Activated T-helper 1 cell treated with anti-CD3 and anti-CD28 coated beads, Interleukin-2, amount 50 U/mL, for 16 hours (primary cell): ENCODE measurements around the gene GID8.

ENCODE experiments used
- DNase-seq, 2 donors: peaks; one replicate each; pipeline ENCODE4 v3.0.0-alpha.2; 2020; ENCODE audit warnings: low read depth in 1 of 2, low spot score in 1 of 2

Gene GID8

DNA sequence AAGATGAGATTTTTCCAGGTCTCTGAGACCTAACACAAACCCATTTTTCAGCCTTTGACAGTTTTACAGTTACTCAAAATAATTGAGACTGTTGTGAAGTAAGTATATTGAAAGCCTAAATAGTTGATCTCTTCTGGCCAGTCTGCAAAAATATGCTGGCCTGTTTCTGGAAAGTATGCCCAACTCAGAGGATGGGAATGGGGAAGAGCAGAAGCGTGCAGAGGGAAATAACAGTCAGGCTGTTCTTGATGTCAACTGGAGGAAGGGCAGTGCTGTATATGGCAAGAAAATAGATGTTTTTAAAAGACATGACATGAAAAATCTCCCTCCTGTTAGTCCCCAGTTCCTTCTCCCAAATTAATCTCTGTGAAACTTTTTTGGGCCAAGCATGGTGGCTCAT lies 3.8 kb downstream of the GID8 start:
- DNase-seq, result no peak

DNA sequence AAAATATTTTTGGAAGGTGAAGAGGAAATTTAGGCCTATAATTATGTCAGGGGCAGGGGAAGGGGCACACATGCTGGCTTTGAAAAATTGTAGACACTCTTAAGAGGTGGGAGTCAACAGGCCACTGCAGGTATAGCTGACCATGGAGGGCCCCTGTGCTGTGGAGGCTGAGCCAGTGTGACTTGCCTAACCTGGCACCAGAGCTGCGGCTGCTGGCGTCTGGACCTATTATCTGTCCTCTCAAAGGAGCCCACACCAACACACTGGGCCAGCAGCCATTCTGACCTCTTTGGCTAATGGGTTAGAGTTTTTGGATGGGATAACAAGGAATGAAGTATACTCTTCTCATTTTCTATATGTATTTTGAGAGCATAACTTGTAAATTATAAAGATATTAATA lies 4.5 kb downstream of the GID8 start:
- DNase-seq, result no peak

DNA sequence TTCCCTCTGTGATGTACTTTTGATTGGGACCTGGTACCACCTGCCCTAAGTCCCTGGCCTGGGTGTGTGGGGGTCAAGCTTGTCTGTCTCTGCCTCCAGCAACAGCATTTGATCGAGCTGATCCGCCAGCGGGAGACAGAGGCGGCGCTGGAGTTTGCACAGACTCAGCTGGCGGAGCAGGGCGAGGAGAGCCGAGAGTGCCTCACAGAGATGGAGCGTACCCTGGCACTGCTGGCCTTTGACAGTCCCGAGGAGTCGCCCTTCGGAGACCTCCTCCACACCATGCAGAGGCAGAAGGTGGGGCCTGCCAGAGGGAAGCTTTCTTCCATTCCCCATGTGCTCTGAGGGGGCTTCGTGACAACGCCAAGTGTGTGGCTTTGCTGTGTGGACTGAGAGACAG lies 5.4 kb downstream of the GID8 start:
- no peak for DNase-seq

DNA sequence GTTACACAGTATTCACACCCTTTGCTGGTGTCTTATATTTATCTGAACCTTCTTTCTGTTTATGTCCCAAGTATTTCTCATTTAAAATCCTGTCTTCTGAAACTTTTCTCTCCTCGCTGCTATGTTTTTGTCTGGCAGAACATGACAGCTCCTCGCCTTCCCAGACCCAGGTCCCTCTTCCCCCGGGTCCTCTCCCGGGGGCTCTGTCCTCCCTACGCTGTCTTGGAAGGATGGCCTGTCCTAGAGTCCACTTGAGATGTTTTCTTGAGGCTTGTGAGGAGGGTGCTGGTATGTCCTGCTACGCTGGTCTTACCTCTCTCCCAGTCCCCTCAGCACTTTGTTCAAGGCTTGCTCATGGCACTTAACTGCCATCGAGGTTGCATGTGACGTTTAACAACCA lies 6.2 kb downstream of the GID8 start:
- DNase-seq, result no peak

DNA sequence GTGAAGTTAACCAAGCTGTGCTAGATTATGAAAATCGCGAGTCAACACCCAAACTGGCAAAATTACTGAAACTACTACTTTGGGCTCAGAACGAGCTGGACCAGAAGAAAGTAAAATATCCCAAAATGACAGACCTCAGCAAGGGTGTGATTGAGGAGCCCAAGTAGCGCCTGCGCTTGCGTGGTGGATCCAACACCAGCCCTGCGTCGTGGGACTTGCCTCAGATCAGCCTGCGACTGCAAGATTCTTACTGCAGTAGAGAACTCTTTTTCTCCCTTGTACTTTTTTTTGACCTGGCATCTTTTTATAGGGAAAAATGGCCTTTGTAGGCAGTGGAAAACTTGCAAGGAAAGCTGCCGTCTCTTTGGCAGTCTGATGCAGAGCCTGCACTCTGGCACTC lies 6.8 kb downstream of the GID8 start:
- DNase-seq, result no peak

DNA sequence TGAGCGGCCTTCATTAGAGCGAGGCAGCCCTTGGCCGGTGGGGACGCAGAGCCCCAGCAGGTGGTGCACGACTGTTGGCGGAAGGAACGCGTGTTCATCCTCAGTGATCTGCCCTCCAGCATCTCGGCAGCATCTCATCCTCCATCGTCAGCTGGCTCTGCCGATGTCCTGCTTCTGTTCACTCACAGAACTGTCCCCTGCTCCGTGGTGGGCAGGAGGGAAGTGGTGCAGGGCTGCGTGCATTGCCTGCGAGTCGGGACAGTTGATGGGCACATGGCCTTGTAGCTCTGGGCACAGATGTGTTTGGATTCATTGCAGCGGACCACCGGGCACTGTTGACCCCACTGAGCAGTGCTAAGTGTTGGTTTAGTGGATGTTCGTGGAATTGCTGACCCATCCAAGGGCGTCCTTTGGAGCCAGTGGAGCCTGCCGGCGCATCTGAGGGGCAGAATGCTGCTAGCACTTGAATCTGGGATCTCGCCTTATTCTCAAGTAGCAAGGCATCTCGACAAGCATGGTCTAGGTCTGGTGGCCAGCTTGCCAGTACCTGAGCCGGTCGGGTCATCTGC lies 7.9 kb downstream of the GID8 start:
- no peak for DNase-seq

DNA sequence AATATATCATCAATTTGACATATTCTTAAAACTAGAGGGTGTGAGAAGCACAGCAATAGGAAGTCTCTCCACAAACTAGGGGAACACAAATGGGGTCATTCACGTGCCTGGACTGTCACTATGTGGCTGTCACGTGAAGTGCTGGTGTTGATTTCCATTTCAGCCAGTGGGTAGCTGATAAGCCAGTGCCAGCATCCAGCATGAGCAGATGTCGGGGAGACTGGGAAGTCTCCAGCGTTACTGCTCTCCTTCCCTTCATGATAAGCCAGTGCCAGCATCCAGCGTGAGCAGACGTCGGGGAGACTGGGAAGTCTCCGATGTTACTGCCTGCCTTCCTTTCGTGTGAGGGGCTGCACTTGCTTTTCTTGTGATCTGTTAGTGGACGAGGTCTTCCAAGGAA lies 9.0 kb downstream of the GID8 start:
- DNase-seq, result no peak

DNA sequence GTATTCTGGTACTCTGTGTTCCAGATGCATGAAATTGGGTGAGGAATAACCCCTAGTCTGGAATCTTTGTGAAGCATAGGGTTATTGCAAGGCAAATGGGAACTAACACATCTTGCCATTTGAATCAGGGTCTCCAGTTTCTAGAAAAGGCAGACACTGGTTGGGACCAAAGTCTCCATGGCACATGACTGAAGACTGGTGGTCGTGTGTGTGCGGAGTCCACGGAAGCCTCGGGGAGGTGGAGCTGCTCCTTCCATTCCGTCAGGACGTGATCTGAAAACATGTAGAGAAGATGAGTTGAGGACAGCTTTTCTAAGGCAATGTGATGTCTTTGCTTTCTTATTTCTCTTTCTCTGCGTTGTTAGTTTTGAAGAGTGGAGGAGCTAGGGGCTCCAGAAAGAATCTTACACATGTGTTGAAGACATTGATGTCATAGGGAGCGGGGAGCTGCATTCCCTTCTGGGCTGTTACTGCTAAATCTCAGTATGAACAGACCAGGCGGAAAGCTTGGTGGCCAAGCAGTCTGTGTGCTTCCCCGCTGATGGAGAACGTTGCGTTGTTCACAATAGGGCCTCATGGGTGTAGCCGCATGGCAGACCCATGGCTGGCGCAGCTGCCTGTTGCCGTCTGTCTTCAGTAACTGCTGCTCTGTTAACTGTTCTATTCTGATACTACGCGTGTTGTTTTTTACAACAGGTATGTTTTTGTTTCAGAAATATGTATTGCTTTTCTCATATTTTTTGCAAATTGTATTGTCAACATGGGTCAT lies 9.8 kb downstream of the GID8 start:
- DNase-seq, result no peak

DNA sequence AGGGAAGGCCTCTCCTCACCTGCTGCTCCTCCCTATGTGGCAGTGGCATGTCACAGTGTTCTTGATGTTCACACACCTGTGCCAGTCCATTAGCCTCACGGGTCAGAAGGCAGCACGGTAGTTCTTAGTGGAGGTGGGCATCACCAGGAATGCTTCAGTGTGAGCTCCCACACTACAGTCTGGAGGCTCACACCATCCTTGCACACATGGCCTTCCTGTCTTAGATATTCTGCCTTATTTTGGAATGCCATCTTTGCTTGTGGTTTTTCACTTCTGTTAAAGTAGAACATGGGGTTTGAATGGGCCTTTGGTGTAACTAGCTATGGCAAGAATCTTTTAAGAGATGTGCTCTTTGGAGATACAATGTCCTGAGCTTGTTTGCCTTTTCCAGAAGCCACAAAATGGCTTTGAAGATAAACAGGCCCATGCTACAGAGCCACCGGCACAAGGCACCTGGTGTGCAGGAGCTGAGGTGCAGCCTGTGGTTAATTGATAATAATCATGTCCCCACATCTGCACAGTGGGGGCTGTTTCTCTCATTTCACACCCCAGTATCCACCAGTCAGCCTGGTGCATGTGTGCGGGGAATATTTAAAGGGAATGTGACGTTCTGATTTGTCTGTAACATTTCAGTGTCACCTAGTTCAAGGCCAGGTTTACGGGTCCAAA lies 11.3 kb downstream of the GID8 start:
- no peak for DNase-seq

DNA sequence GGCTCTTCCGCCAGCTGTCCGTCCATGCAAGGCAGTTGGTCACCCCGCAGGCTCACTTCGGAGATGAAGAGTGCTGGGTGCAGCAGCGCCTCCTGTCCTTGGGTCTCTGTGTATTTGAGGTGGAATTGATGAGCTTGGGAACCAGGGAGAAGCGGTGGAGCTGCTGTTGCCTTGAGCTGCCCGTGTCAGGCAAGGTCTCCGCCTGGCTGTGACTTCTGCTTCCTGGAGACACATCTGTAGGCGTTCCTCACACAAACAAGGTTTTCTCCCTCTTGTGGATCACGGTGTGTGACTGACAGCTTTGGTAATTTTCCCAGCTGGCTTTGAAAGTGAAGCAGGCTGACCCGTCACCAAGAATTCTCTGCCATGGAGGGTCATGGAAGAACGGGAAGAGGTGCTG lies 12.0 kb downstream of the GID8 start:
- DNase-seq, result no peak

DNA sequence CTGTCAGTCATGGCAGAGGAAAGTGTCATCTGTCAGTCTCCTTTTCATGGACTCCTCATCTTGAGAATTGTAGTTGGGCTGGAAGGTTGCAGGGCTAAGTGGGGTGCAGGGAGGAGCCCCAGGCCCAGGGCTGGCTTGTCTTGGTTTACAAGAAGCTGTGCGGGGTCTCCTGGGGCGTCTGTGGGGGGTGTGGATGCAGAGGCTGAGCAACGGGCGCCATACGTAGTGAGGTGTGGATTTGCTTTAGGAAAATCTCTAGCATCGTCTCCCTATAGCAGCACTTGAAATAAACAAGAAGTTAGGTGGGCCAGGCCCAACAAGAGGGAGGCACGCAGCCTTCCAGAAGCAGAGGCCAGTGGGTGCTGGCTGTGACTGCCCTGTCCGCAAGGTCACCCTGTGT lies 12.8 kb downstream of the GID8 start:
- no peak for DNase-seq

DNA sequence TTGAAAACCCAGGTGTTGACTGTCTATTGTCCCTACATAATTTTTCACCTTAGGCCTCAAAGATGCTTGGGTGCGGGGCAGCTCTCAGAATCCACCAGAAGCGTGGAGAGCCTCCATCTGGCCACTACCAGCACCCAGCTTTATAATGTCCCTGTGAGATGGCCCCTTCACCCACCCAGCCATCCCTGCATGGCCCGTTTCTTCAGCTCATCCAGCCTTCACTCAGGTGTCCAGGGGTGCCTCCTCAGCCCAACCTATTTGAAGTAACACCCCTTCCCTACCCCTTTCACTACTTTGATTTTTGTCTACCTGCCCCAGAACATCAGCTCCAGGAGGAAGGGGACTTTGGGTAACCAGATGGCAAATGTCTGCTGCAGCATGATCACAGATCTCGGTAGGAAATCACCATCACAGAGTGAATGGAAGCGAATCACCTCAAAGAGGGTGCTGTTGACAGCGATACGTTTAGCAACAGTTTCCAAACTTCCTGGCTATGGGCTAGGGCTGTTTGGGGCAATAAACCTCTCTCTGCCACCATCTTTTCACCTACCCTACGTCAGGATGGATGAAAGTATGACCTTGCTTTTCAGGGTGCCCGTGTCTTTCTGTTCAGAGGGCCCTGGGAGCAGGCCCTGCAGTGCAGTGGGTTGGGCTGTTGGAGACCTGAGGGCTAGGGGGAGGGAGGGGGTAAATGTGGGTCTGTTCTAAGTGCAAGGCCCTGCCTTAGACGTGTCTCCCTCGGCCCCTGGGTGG lies 13.4 kb downstream of the GID8 start:
- DNase-seq, result no peak

DNA sequence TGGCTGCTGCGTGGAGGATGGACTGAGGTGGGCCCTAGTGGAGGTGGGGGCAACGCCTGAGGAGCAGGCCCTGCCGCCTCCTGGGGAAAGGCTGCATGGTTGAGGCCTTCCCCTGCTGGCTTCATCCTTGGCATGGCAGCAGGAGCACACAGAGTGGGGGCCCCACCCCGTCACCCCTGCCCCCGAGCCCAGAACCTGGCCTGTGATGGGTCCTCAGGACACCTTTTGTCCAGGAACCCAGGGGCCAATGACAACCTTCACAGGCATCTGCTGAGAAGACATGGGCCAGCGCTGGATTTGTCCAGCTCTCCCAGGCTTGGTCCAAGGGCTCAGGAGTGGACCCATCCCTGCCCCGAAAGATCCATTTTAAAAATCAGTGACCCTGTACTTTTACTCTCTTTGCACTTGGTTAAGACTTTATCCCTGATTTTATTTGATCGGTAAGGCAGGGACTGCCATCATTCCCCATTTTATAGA lies 14.0 kb downstream of the GID8 start:
- DNase-seq, result no peak

DNA sequence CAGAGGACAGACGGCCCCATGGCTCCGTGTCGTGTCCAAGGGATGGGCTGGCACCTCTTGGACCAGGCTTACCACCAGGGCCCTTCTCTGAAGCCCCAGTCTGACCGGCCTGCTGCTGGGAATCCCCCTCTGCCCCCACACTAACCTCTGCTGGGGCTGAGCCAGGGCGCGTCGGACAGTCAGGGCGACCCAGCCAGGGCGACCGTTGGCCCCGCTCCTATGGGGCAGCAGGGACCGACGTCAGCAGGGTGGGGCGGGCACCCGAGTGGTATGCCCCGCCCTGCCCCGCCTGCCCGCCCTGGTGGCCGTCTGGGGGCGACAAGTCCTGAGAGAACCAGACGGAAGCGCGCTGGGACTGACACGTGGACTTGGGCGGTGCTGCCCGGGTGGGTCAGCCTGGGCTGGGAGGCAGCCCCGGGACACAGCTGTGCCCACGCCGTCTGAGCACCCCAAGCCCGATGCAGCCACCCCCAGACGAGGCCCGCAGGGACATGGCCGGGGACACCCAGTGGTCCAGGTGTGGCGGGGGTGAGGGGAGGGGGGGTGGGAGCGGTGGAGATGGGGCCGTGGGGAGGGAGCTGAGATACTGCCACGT lies 14.5 kb downstream of the GID8 start, which contains the start of gene SLC17A9:
TSS of gene SLC17A9 (plus strand) at position 337 of the 595 bp plus-strand sequence. CDS start at position 459, 122 bp downstream.
- DNase-seq, result no peak

DNA sequence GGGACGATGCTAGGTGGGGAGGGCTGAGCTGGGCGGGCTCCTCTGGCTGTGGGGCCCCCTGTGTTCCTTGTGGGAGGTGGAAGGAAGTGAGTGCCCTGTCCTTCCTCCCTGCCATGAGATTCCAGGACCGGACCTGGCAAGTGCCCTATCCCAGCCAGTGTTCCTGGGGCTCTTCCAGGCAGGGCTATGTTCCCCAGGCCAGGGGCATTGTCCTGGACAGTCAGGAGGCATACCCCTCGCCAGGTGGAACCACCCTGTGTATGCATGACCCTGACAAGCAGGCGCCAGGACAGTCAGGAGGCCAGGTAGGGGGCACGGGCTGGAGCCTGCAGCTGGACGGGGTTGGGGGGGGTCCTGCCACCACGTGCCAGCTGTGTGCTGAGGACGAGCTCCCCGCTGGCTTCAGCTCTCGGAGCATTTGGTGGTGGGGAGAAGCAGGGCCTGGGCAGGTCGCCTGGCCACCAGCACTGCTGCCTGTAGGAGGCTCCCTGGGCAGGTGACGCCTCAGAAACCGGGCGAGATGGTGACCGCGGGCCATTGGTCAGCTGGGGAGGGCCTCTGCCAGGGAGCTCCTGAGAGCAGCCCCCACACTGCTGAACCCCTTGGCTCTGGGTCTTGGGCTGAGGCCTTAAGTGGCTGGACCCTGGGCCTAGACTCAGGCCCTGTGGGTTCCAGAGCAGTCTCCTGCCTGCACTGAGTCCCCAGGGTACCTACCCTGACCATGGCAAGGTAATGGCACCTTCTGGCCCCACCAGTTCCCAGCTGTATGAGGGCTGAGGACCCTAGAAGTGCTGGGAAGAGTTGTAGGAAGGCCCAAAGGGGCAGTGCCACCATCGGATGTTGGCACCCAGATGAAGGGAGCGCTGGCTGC lies 15.3 kb downstream of the GID8 start:
- no peak for DNase-seq

DNA sequence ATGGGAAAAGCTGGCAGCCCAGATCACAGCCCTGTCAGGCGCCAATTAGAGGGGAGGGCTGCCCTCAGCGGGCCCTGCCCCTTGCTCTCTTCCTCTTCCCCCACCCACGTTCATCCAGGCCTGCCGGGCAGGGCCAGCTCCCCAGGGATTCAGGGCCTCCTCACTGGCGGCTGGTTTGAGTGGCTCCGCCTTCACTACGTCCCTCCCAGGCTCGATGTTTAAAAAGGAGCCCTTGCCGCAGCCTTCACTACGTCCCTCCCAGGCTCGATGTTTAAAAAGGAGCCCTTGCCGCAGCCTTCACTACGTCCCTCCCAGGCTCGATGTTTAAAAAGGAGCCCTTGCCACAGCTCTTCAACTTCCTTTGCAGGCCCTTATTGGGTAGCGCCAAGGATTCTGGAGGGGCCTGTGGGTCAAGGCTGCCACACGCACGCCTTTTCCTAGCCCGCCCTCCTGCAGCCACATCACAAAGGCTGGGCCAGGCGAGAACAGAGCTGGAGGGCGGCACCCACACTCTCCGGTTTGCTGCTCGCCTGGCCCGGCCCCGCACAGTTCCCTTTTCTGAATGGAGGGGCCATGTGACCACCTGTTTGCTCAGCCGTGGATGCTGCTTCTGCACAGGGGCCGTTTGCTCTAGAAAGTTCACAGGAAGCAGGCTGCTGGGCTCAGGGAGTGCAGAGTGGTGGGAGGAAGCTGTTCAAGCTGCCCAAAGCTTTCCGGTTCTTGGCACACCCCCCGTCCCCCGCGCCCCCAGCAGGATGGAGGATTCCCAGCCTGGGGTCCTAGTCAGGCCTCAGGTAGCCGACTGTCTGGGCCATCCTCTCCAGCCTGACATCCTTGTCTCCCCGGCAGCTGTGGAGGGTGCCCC lies 16.1 kb downstream of the GID8 start:
- DNase-seq, result peak; percentile 24 to 53

DNA sequence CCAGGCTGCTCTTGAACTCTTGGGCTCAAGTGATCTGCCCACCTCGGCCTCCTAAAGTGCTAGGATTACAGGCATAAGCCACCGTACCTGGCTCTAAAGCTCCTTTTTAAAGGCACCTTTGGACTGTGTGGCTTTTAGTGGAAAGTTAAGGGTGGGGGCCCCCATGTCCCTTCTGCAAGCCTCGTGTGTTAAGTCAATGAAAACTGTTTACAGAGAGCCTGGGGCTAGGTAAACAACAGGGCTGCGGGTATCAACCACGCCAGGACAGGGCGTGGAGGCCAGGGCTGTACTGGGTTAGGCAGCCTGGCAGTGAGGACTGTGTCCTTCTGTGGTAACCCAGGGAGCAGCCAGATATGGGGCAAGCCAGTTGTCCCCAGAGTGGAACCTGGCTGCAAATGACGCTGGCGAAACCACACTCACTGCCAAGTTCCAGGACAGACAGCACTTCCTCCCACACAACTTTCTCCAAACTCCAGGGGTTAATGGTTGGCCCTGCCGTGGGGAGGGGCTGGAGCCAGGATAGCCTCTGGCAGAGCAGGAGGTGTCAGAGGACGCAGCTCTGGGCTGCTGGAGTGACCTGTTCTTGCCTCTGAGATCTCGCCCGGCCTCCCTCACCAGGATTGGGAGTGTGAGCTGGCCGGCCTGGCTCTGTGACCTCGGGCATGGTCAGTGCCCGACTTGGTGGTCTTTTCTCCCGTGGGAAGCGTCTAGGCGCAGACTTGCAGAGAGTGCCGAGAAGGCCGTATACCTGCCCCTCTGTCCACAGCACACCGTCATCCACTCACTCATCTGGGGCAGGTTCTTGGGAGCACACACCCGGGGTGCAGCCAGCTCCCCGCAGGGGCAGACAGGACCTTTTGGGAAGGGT lies 17.8 kb downstream of the GID8 start:
- DNase-seq, result no peak

DNA sequence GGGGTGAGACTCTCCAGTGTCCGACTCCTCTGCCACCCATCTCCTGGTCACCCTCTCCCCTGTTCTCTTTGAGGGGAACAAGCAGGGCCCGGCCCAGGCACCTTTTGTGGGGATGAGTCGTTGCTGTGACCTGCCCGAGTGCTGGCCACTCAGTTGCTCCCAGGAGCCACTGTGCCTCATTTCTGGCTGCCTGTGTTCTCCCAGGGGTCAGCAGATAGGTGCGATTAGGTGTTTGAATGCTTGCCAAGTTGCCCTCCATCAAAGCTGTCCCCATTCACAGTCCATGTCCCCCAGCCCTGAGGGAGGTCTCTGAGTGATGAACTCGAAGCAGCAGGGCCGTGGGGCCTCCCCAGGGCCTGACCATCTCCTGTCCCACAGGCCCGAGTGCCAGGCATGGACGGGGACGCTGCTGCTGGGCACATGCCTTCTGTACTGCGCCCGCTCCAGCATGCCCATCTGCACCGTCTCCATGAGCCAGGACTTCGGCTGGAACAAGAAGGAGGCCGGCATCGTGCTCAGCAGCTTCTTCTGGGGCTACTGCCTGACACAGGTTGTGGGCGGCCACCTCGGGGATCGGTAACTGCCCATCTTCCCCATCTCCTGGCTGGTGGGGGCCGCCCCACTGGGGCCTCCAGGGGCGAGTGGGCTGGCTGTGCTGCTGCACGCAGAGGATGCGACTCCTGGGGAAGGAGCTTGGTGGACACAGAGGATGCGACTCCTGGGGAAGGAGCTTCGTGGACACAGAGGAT lies 18.6 kb downstream of the GID8 start:
- DNase-seq, result no peak
